Cardiac muscle cell (in vitro differentiated cells and primary cell): Measurements from ENCODE around the gene TCTN1. TPM values are rescaled to one million over a fixed set of nuclear protein-coding genes. Genes with fewer than 3 reads are reported as not detected.
A peak's percentile ranks its signal among the peaks of the same experiment; 100 is the strongest.

Experiments used
- DNase-seq, 2 donors: peaks; one replicate each; pipeline versions ENCODE4 v3.0.0 to v3.0.0-alpha.2; 2010 to 2017; ENCODE audit warnings: low read depth in 1 of 2, low spot score in 1 of 2
- H3K27ac ChIP-seq: fragments of 200-600 bp; sonication (generic); 2 replicates; pipeline ENCODE4 v1.5.1; 2016
- H3K27me3 ChIP-seq: fragments of 200-600 bp; sonication (generic); 2 replicates; pipeline ENCODE4 v1.6.0; 2016; ENCODE audit warnings: control low read depth
- H3K36me3 ChIP-seq: fragments of 200-600 bp; sonication (generic); 2 replicates; pipeline ENCODE4 v1.5.1; 2016; ENCODE audit warnings: control low read depth
- H3K4me1 ChIP-seq: fragments of 200-600 bp; sonication (generic); 2 replicates; pipeline ENCODE4 v1.8.1; 2017; ENCODE audit warnings: low read depth, mild to moderate bottlenecking, mixed run types
- H3K4me3 ChIP-seq: fragments of 200-600 bp; sonication (generic); 2 replicates; pipeline ENCODE4 v1.5.1; 2016; ENCODE audit warnings: mild to moderate bottlenecking
- H3K9me3 ChIP-seq: fragments of 200-600 bp; sonication (generic); 2 replicates; pipeline ENCODE4 v1.5.1; 2017; ENCODE audit warnings: low read depth, mild to moderate bottlenecking, control low read depth
- polyA plus RNA-seq: library from polyadenylated mRNA; unstranded; fragments of >200 nt; fragmentation: Nextera tagmentation; extraction: Ambion mirVana; gene quantifications from 2 replicates; pipeline ENCODE4 v1.2.1, GENCODE V29; 2016
- total RNA-seq: library from RNA; depleted of rRNA; stranded (reverse); fragments of >200 nt; gene quantifications from 2 replicates; pipeline ENCODE4 v1.2.3, GENCODE V29; 2016
- TF ChIP-seq, protein P1 (sequence below): IDR thresholded peaks from 2 replicates; pipeline ENCODE4 v1.5.1; 2012; ENCODE audit warnings: low read depth, mild to moderate bottlenecking, low read length

The TCTN1 gene
- total and polyA plus RNA-seq, 2 experiments from 2014 or later, result 49.1 to 54.1 TPM

DNA sequence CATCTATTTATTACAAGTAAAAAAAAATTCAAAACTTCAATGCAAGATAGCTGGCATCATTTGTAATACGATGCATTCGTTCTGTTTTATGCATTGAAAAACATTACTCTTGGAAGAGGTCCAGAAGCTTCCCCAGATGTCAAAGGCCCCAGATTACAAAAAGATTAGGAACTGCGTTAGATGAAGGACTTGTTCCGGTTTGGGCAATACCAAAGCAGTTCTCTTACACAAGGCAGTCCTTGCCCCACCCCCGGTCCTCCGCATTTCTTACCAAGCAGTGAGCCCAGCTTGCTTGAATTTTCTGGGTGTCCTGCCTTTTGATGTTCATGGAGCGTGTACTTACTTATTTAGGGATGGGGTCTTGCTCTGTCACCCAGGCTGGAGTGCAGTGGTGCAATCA, 79.8 kb downstream of the TCTN1 start:
- H3K4me3 ChIP-seq, result no peak overlapping the region
- peak in 1 of 2 donors; percentile 74 for DNase-seq
- TF ChIP-seq, protein P1, sequence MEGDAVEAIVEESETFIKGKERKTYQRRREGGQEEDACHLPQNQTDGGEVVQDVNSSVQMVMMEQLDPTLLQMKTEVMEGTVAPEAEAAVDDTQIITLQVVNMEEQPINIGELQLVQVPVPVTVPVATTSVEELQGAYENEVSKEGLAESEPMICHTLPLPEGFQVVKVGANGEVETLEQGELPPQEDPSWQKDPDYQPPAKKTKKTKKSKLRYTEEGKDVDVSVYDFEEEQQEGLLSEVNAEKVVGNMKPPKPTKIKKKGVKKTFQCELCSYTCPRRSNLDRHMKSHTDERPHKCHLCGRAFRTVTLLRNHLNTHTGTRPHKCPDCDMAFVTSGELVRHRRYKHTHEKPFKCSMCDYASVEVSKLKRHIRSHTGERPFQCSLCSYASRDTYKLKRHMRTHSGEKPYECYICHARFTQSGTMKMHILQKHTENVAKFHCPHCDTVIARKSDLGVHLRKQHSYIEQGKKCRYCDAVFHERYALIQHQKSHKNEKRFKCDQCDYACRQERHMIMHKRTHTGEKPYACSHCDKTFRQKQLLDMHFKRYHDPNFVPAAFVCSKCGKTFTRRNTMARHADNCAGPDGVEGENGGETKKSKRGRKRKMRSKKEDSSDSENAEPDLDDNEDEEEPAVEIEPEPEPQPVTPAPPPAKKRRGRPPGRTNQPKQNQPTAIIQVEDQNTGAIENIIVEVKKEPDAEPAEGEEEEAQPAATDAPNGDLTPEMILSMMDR, result no peak
- H3K36me3 ChIP-seq, result no peaks in the 10 kb centered on the region
- peaks cover 5% of the 10 kb centered on the region for H3K4me1 ChIP-seq
- no peaks in the 10 kb centered on the region for H3K9me3 ChIP-seq
- H3K27ac ChIP-seq, result no peak overlapping the region
- no peaks in the 10 kb centered on the region for H3K27me3 ChIP-seq

DNA sequence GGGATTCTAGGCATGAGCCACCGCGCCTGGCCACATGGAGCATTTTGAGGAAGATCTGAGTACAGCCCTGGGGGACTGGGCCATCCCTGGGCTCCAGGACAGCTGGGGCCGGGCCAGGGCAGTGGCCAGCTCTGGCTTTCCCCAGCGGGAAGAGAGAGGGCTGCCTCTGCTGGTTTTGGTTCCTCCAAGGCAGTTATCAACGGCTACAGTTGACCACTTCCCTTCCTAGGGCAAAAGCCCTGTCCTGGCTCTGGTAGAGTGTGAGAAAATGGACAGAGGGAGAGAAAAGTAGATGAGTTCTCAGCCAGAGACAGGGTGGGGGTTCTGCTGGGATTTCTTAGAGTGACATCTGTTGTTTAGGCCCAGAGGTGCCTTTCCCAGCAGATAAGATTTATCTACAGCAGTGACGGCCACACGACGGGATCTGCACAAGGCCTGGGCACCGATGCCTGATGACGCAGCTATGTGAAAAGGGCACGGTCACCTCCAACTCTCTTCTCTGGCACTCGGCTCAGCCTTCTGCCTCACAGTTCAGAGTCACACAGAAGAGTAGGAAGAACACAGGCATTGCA, 80.5 kb downstream of the TCTN1 start:
- DNase-seq, result peak in 1 of 2 donors; percentile 22
- no peaks in the 10 kb centered on the region for H3K36me3 ChIP-seq
- H3K9me3 ChIP-seq, result no peaks in the 10 kb centered on the region
- peaks cover 5% of the 10 kb centered on the region for H3K4me1 ChIP-seq
- TF ChIP-seq, protein P1, result no peak
- H3K27me3 ChIP-seq, result no peaks in the 10 kb centered on the region
- peak overlapping the region; percentile 48 for H3K27ac ChIP-seq
- H3K4me3 ChIP-seq, result no peak overlapping the region

DNA sequence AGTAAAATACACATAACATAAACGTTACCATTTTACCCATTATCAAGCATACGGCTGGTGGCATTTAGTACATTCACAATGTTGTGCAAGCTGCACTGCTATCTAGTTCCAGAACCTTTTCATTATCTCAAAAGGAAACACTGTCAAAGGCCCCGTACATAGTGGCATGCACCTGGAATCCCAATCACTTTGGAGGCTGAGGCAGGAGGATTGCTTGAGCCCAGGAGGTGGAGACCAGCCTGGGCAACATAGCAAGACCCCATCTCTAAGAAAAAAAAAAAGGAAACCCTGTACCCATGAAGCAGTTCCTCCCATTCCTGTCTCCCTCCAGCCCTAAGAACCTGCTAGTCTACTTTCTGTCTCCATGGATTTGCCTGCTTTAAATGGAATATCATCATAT, 82.4 kb downstream of the TCTN1 start:
- no peak overlapping the region for H3K27ac ChIP-seq
- no peak overlapping the region for H3K4me3 ChIP-seq
- H3K9me3 ChIP-seq, result no peaks in the 10 kb centered on the region
- DNase-seq, result no peak
- H3K36me3 ChIP-seq, result no peaks in the 10 kb centered on the region
- TF ChIP-seq, protein P1, result no peak
- H3K27me3 ChIP-seq, result no peaks in the 10 kb centered on the region
- peaks cover 5% of the 10 kb centered on the region for H3K4me1 ChIP-seq

DNA sequence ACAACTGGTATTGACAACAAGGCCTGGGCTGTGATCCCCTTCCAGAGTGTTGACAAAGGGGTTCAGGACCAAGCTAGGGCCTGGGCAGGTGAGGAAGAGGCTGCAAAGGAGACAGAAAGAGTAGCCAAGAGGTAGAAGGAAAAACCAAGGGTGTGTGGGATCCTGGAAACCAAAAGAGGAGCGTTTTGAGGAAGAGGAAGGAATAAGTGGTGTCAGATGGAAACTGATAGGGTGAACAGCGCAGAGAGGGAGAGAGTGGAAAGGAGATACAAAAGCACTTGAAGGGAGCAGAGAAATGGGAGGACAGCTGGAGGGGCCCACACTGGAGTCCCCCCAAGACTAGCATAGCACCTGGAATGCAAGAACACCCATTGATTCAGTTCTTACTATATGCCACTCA, 83.3 kb downstream of the TCTN1 start:
- TF ChIP-seq, protein P1, result no peak
- Histone ChIP-seq H3K27me3 (no peaks in the 10 kb centered on the region), H3K4me1 (peaks cover 5% of the 10 kb centered on the region), H3K4me3 (no peak overlapping the region), H3K27ac (no peak overlapping the region), H3K9me3 (no peaks in the 10 kb centered on the region), H3K36me3 (no peaks in the 10 kb centered on the region)
- DNase-seq, result no peak

DNA sequence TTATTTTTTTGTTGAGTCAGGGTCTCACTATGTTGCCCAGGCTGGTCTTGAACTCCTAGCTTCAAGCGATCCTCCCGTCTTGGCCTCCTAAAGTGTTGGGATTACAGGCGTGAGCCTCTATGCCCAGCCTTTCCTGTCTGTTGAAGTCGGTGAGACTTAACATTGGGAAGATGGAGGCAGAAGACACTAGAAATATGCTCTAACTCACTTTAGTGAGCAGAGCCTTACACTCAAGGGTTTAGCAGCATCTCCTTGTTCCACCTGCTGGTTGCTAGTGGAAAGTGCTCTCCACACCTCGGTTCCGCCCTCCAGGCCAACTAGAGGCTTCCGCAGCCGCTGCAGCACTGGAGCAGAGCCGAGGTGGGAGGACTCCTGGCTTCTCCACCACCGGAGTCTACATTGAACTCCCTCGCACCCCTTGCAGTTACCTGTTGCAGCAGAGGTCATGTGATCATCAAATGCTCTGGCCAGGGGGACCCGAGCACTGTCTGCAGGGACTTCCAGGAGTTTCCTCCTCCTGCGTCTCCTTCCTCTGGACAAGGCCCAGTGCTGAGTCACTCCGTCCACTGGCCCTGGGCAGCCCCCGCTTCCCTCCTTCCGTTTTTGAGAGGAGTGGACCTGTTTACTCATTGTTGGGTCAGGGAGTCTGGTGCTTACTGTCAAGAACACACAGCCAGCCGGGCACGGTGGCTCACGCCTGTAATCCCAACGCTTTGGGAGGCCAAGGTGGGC, 84.4 kb downstream of the TCTN1 start:
- H3K36me3 ChIP-seq, result no peaks in the 10 kb centered on the region
- TF ChIP-seq, protein P1, result peak; percentile 70
- no peaks in the 10 kb centered on the region for H3K27me3 ChIP-seq
- peak; percentile 74 to 91 for DNase-seq
- H3K9me3 ChIP-seq, result no peaks in the 10 kb centered on the region
- H3K4me1 ChIP-seq, result peaks cover 5% of the 10 kb centered on the region
- H3K4me3 ChIP-seq, result no peak overlapping the region
- H3K27ac ChIP-seq, result no peak overlapping the region

Other genes with a start within 250 kb of the TCTN1 start
- 37.2 and 55.4 TPM in 2 replicates for gene ANAPC7, start 210.4 kb upstream of the TCTN1 start, total RNA-seq
- gene ANAPC7, start 210.4 kb upstream of the TCTN1 start, polyA plus RNA-seq, result 48.2 and 54.6 TPM in 2 replicates
- 94.0 and 171 TPM in 2 replicates for gene ARPC3, start 163.8 kb upstream of the TCTN1 start, total RNA-seq
- gene ARPC3, start 163.8 kb upstream of the TCTN1 start, polyA plus RNA-seq, result 228 and 245 TPM in 2 replicates
- 9.9 and 18.6 TPM in 2 replicates for gene GPN3, start 145.9 kb upstream of the TCTN1 start, total RNA-seq
- 48.7 and 57.8 TPM in 2 replicates for gene GPN3, start 145.9 kb upstream of the TCTN1 start, polyA plus RNA-seq
- gene FAM216A, start 145.3 kb upstream of the TCTN1 start, total RNA-seq, result 41.8 and 43.3 TPM in 2 replicates
- gene FAM216A, start 145.3 kb upstream of the TCTN1 start, polyA plus RNA-seq, result 54.3 and 66.4 TPM in 2 replicates
- gene VPS29, start 112.0 kb upstream of the TCTN1 start, total RNA-seq, result 57.7 and 70.1 TPM in 2 replicates
- gene VPS29, start 112.0 kb upstream of the TCTN1 start, polyA plus RNA-seq, result 170 and 179 TPM in 2 replicates
- gene RAD9B, start 111.8 kb upstream of the TCTN1 start, total RNA-seq, result 0.21 and 1.1 TPM in 2 replicates
- 1.5 and 2.3 TPM in 2 replicates for gene RAD9B, start 111.8 kb upstream of the TCTN1 start, polyA plus RNA-seq
- 15.3 and 21.7 TPM in 2 replicates for gene PPTC7, start 30.8 kb upstream of the TCTN1 start, total RNA-seq
- gene PPTC7, start 30.8 kb upstream of the TCTN1 start, polyA plus RNA-seq, result 16.3 and 24.8 TPM in 2 replicates
- gene HVCN1, start 75.0 kb downstream of the TCTN1 start, total RNA-seq, result 2.9 and 8.7 TPM in 2 replicates
- gene HVCN1, start 75.0 kb downstream of the TCTN1 start, polyA plus RNA-seq, result 3.8 and 6.1 TPM in 2 replicates
- 118 and 150 TPM in 2 replicates for gene PPP1CC, start 128.8 kb downstream of the TCTN1 start, total RNA-seq
- gene PPP1CC, start 128.8 kb downstream of the TCTN1 start, polyA plus RNA-seq, result 85.2 and 124 TPM in 2 replicates
- not detected in 2 replicates for gene CCDC63, start 232.9 kb downstream of the TCTN1 start, total RNA-seq
- 0.11 and 0.22 TPM in 2 replicates for gene CCDC63, start 232.9 kb downstream of the TCTN1 start, polyA plus RNA-seq